Gastrocnemius medialis (tissue), 4 donors: Measurements from ENCODE around the gene DLG4.

Source experiments
- CTCF ChIP-seq, 5 experiments: fragments of 450-650 bp in 3 of 5; fragments of 200-600 bp in 2 of 5; sonication (generic) in 2 of 5; IDR thresholded peaks in 4 of 5; conservative IDR thresholded peaks in 1 of 5; 1 replicate in 4 of 5; 2 replicates in 1 of 5; pipeline ENCODE4 v1.5.1; 2016 to 2019; ENCODE audit warnings: antibody characterized with exemption in 5 of 5, mild to moderate bottlenecking in 3 of 5, moderate library complexity in 3 of 5
- POLR2A ChIP-seq, 2 donors: fragments of 450-650 bp; IDR thresholded peaks; one replicate each; pipeline ENCODE4 v1.6.1; 2017; ENCODE audit warnings: antibody characterized with exemption in 2 of 2, mild to moderate bottlenecking in 2 of 2, moderate library complexity in 2 of 2

- TF ChIP-seq CTCF (IDR thresholded peaks at IDR 0.05 in 4 of 5, conservative IDR thresholded peaks at IDR 0.05 in 1 of 5) (no peak), POLR2A (IDR thresholded peaks at IDR 0.05) (no peak)
Observed at GRCh38 chr17:7186241-7186640, 33.4 kb downstream of the DLG4 start.
